Measurements from ENCODE around the gene SPRY2.

Gene SPRY2

DNA sequence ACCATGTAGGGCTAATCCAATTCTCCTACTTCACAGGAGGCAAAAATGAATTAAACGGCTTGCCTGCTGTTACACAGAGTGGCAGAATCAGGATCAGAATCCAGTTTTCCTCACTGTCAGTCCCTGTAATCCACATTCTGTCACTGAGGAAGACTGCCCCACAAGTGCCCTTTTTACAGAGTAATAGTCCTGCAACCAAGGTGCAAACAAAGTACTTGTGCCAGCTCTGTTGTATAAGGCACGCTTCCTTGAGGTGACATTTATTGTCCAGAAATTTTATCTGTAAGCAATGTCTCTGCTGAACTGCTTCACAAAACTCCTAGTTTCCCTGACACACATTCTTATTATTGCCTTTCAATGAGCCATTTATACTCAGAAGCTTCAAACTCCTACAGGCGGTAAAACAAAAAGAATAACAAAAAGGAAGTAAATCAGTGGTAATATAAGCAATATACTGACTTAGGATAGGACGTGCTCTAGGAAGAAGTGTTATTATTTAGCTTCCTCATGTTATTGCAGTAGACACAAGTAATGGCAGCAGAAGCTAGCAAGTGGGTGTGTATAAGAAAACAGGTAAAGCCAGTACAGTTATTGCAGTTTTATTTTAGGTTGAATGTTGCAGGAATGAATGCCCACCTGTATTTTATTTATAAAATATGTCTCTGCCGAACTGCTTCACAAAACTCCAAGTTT is 28.8 kb downstream of the SPRY2 start:
- H3K4me3 ChIP-seq (ENCODE audit: low read depth, low read length): no peak overlapping the region
- TF ChIP-seq, protein P1, sequence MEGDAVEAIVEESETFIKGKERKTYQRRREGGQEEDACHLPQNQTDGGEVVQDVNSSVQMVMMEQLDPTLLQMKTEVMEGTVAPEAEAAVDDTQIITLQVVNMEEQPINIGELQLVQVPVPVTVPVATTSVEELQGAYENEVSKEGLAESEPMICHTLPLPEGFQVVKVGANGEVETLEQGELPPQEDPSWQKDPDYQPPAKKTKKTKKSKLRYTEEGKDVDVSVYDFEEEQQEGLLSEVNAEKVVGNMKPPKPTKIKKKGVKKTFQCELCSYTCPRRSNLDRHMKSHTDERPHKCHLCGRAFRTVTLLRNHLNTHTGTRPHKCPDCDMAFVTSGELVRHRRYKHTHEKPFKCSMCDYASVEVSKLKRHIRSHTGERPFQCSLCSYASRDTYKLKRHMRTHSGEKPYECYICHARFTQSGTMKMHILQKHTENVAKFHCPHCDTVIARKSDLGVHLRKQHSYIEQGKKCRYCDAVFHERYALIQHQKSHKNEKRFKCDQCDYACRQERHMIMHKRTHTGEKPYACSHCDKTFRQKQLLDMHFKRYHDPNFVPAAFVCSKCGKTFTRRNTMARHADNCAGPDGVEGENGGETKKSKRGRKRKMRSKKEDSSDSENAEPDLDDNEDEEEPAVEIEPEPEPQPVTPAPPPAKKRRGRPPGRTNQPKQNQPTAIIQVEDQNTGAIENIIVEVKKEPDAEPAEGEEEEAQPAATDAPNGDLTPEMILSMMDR (IDR thresholded peaks at IDR 0.05; ENCODE audit: low read depth, low read length): no peak

DNA sequence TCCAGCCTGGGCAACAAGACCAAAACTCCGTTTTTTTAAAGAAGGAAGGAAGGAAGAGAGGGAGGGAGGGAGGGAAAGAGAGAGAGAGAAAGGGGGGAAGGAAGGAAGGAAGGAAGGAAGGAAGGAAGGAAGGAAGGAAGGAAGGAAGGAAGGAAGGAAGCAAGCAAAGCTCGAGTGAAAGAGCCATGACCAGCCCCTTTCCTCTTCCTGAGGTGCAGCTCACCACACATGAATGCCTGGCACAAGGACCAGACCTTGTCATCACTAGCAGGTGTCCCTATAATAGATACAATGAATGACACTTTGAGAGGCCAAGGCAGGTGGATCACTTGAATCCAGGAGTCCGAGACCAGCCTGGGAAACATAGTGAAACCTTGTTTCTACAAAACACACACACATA is 31.0 kb downstream of the SPRY2 start:
- no peak overlapping the region for H3K4me3 ChIP-seq (ENCODE audit: low read depth, low read length)
- TF ChIP-seq, protein P1 (IDR thresholded peaks at IDR 0.05; ENCODE audit: low read depth, low read length): no peak

DNA sequence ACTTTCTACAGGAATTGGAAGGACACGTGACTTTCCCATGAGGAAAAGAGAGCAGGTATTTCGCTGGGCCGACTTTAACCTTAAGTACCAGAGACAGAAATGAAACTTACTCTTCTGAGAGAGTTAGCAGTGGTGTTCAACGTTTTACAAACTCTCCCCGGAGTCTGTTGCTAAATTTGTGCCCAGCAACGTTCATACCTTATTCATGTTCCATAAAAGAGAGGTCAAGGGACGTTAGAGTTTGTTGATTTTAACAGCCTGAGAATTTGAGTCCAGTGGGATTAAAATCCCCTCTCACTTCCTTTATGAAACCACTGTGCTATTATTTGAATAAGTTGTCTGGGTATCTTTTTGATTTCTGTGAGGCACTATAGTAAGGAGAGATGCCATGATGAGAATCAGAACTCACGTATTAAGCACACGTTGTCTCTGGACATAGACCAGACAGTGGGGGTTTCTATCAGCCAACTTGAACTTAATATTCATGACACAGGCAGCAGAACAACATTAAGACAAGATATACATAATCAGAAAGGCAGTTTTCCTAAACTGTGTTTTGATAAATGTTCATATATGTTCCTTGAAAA is 33.4 kb downstream of the SPRY2 start:
- TF ChIP-seq, protein P1 (IDR thresholded peaks at IDR 0.05; ENCODE audit: low read depth, low read length): no peak
- H3K4me3 ChIP-seq (ENCODE audit: low read depth, low read length): no peak overlapping the region

DNA sequence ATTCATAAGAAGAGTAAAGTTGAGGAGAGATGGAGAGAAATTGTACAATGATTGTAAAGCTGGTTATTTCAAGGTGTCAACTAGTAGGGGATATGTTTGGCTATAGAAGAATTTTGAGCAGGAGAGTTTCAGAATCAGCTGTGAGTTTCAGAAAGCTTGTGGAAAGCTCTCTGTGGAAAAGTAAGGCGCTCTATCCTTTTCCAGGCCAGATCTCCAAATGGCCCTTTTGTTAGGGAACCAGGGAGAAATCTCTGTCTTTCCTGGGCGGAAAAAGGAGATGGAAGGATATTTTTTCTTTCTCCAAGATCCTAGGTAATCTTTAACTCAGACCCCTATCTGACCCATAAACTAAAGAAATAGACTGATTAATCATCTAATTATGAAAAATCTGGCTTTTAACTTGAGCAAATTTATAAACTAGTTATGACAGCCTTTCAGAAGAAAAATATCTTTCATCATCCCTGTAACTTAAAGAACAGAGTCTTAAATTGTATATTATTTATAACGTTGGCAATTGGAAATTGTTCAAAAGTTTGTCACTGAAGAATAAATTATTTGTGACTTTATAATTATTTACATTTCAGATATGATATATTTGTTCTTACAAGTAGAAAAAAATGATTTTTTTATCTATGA is 34.5 kb downstream of the SPRY2 start:
- no peak overlapping the region for H3K4me3 ChIP-seq (ENCODE audit: low read depth, low read length)
- TF ChIP-seq, protein P1 (IDR thresholded peaks at IDR 0.05; ENCODE audit: low read depth, low read length): no peak

DNA sequence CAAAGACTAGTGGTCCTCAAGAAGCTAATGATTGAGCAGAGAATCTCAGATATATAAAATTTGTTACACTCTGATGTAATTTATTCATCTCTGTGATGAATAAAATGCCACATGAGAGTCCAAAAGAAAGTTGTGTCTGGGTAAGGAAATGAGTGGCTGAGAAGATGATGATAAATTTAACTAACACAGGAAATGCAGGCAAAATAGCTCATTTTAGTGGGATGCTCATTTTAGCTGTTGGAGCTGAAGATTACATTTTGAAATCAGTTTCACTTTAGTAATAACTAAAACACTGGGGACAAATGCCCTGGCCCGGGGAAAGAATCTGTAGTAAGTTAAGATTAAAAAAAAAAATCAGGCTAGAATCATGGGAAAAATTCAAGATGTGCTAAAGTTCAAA is 35.2 kb downstream of the SPRY2 start:
- TF ChIP-seq, protein P1 (IDR thresholded peaks at IDR 0.05; ENCODE audit: low read depth, low read length): no peak
- no peak overlapping the region for H3K4me3 ChIP-seq (ENCODE audit: low read depth, low read length)

DNA sequence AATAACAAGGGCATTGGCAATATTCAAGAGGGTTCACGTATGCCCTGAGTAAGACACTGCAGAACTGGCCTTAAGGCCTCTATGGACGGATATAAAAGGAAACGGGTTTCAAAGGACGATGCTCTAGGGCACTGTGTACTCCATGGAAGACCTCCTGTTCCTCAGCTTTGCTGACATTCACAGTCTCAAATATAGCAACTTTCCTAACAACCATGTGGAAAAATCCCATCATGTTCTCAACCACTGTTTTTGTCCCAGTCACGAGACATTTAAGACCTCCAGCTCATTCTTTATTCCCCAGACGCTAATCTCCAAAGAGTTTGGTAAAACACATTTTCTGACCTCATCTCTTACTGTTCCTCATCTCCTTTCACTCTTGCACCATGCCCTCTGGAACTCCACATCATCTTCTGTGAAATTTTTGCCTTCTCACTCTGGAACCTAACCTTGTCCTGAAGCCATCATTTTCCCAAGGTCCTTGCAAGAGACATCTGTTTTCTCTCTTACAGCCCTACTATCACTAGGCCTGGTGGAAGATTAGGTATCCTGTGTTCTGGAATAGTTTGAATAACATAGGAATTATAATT is 37.6 kb downstream of the SPRY2 start:
- TF ChIP-seq, protein P1 (IDR thresholded peaks at IDR 0.05; ENCODE audit: low read depth, low read length): no peak
- no peak overlapping the region for H3K4me3 ChIP-seq (ENCODE audit: low read depth, low read length)

DNA sequence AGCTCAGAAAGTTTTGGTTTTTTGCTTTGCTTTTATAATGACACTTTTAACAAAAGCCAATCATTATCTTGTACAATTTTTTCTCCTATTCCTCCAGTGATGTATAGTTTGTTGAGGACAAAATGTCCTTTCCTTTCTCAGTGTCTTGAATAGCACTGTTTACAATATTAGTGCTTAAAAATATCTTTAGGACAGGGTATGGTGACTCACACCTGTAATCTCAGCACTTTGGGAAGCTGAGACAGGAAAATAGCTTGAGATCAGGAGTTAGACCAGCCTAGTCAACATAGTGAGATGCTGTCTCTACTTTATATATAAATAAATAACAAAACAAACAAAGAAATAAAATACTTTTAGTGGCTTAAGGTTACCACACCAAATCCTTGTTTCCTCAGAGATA is 41.9 kb downstream of the SPRY2 start:
- TF ChIP-seq, protein P1 (IDR thresholded peaks at IDR 0.05; ENCODE audit: low read depth, low read length): no peak
- H3K4me3 ChIP-seq (ENCODE audit: low read depth, low read length): no peak overlapping the region
